ENCODE data around the gene SOD1.
"Not testable (repeated sequence)": the region's sequence is repeated elsewhere in the genome, so short reads cannot be mapped to it uniquely, and the experiment has no call there.

Gene SOD1

GRCh38 chr21:31656199-31657095, 3.0 kb upstream of the SOD1 start:
- DNase-seq: no peak

GRCh38 chr21:31658053-31658452, 1.4 kb upstream of the SOD1 start:
- DNase-seq: no peak

- DNase-seq: no peak
Measured at GRCh38 chr21:31659286-31659535, 282 bp upstream of the SOD1 start.

- DNase-seq: no peak
Measured at GRCh38 chr21:31660259-31660565, 719 bp downstream of the SOD1 start.

- no peak for DNase-seq
Measured at GRCh38 chr21:31660591-31660990, 1.1 kb downstream of the SOD1 start.

GRCh38 chr21:31663584-31664249, 4.2 kb downstream of the SOD1 start:
- DNase-seq: no peak

GRCh38 chr21:31665397-31665796, 5.9 kb downstream of the SOD1 start:
- DNase-seq: no peak

GRCh38 chr21:31665869-31666268, 6.4 kb downstream of the SOD1 start:
- DNase-seq: not testable (repeated sequence)

GRCh38 chr21:31666445-31667010, 7.0 kb downstream of the SOD1 start:
- no peak for DNase-seq

- no peak for DNase-seq
Measured at GRCh38 chr21:31667132-31667531, 7.6 kb downstream of the SOD1 start.

GRCh38 chr21:31667639-31668038, 8.1 kb downstream of the SOD1 start:
- DNase-seq: no peak

GRCh38 chr21:31668651-31669491, 9.4 kb downstream of the SOD1 start:
- no peak for DNase-seq

GRCh38 chr21:31670070-31670469, 10.6 kb downstream of the SOD1 start:
- DNase-seq: no peak

GRCh38 chr21:31671146-31671716, 11.7 kb downstream of the SOD1 start:
- no peak for DNase-seq

- no peak for DNase-seq
Measured at GRCh38 chr21:31671931-31672330, 12.4 kb downstream of the SOD1 start.

- no peak for DNase-seq
Measured at GRCh38 chr21:31673321-31673912, 13.9 kb downstream of the SOD1 start.

GRCh38 chr21:31675318-31675717, 15.8 kb downstream of the SOD1 start:
- DNase-seq: no peak

- DNase-seq: no peak
Measured at GRCh38 chr21:31675960-31676359, 16.5 kb downstream of the SOD1 start.

GRCh38 chr21:31677047-31677446, 17.6 kb downstream of the SOD1 start:
- no peak for DNase-seq

- no peak for DNase-seq
Measured at GRCh38 chr21:31678478-31678877, 19.0 kb downstream of the SOD1 start.

GRCh38 chr21:31682620-31683019, 23.1 kb downstream of the SOD1 start:
- no peak for DNase-seq

GRCh38 chr21:31683029-31683428, 23.5 kb downstream of the SOD1 start:
- no peak for DNase-seq

- DNase-seq: no peak
Measured at GRCh38 chr21:31684918-31685317, 25.4 kb downstream of the SOD1 start.
